ENCODE results near the gene ROR2. TPM values are rescaled to one million over a fixed set of nuclear protein-coding genes. Genes with fewer than 3 reads are reported as not detected.

The ROR2 gene
- total RNA-seq, 1 experiment from 2014 or later: 0.68 TPM

DNA sequence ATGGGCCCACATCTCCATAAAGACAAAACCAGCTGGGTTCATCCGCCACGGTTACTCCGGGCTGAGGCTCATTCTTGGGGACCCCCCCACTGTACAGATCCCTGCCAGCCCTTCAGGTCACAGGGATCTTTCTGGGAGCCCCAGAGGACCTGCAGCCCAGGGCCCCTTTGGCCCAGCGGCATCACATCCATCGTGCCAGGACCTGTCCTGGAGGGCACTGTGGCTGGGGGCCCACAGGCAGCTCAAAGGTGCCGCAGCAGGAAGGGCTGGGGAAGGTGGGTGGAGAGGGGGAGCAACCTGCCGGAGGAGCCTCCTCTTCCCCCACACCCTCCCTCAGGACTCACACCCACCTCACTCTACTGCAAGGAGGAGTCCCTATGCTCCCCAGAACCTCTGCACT is 252.8 kb downstream of the ROR2 start:
- Histone ChIP-seq H3K4me1 (no peaks in the 10 kb centered on the region), H3K4me3 (ENCODE audit: low read depth, low read length) (no peak overlapping the region), H3K36me3 (ENCODE audit: control insufficient read depth, insufficient read depth, low read length) (no peaks in the 10 kb centered on the region), H3K9me3 (no peaks in the 10 kb centered on the region), H3K27me3 (replicated peaks; ENCODE audit: control insufficient read depth, insufficient read depth, low read length) (no peaks in the 10 kb centered on the region)
- Mint-ChIP-seq H3K36me3 (ENCODE audit: insufficient read depth, unreplicated experiment) (no peaks in the 10 kb centered on the region), H3K9me3 (ENCODE audit: unreplicated experiment) (no peaks in the 10 kb centered on the region), H3K27me3 (ENCODE audit: insufficient read depth, unreplicated experiment) (no peaks in the 10 kb centered on the region), H3K4me1 (ENCODE audit: low read depth, unreplicated experiment) (peaks cover 14% of the 10 kb centered on the region), H3K27ac (ENCODE audit: unreplicated experiment) (no peak overlapping the region), H3K4me3 (ENCODE audit: unreplicated experiment) (no peak overlapping the region)
- DNase-seq: no peak
- no TSS peak for BruUV-seq (replicated peaks)
- TF ChIP-seq, protein P1, sequence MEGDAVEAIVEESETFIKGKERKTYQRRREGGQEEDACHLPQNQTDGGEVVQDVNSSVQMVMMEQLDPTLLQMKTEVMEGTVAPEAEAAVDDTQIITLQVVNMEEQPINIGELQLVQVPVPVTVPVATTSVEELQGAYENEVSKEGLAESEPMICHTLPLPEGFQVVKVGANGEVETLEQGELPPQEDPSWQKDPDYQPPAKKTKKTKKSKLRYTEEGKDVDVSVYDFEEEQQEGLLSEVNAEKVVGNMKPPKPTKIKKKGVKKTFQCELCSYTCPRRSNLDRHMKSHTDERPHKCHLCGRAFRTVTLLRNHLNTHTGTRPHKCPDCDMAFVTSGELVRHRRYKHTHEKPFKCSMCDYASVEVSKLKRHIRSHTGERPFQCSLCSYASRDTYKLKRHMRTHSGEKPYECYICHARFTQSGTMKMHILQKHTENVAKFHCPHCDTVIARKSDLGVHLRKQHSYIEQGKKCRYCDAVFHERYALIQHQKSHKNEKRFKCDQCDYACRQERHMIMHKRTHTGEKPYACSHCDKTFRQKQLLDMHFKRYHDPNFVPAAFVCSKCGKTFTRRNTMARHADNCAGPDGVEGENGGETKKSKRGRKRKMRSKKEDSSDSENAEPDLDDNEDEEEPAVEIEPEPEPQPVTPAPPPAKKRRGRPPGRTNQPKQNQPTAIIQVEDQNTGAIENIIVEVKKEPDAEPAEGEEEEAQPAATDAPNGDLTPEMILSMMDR (IDR thresholded peaks at IDR 0.05; ENCODE audit: insufficient read depth in 1 of 2, low read depth in 1 of 2, low read length in 1 of 2, severe bottlenecking in 1 of 2, unreplicated experiment in 1 of 2): no peak
- POLR2A ChIA-PET: no interaction called here
- intact Hi-C loops (cut with micrococcal nuclease; ENCODE audit: unreplicated experiment): no loop called here
- CTCF ChIA-PET: no interaction called here

DNA sequence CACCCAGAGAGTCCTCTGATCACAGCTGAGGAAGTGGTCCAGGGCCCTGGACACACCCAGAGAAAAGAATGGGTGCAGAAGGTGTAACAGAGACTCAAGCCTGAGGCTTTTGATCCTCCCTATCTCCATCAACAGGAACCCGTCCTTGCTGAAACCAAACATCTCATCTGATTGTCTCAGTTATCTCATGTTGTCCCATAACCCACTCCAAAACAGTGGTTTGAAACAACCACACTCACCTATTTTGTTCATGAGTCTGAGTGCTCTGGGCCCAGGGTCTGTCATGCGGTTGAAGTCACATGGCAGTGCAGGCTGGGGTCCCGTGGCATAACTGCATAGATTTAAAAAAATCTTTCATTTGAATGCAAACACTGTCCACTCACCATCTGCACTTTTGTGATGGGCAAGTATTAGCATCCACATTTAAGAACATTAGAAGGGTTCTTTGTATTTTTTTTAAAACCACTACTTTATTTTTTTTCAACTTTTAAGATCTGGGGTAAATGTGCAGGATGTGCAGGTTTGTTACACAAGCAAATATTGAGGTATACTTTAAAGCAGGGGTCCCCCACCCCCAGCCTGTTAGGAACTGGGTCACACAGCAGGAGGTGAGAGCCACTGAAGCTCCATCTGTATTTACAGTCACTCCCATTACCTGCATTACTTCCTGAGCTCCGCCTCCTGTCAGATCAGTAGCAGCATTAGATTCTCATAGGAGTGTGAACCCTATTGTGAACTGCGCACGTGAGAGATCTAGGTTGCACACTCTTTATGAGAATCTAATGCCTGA is 255.8 kb downstream of the ROR2 start:
- Histone ChIP-seq H3K9me3 (no peaks in the 10 kb centered on the region), H3K4me1 (no peaks in the 10 kb centered on the region), H3K27me3 (replicated peaks; ENCODE audit: control insufficient read depth, insufficient read depth, low read length) (no peaks in the 10 kb centered on the region), H3K36me3 (ENCODE audit: control insufficient read depth, insufficient read depth, low read length) (no peaks in the 10 kb centered on the region), H3K4me3 (ENCODE audit: low read depth, low read length) (no peak overlapping the region)
- ChIA-PET CTCF (no interaction called here), POLR2A (no interaction called here)
- TF ChIP-seq, protein P1 (IDR thresholded peaks at IDR 0.05; ENCODE audit: insufficient read depth in 1 of 2, low read depth in 1 of 2, low read length in 1 of 2, severe bottlenecking in 1 of 2, unreplicated experiment in 1 of 2): no peak
- Mint-ChIP-seq H3K27ac (ENCODE audit: unreplicated experiment) (no peak overlapping the region), H3K36me3 (ENCODE audit: insufficient read depth, unreplicated experiment) (no peaks in the 10 kb centered on the region), H3K4me1 (ENCODE audit: low read depth, unreplicated experiment) (peaks cover 14% of the 10 kb centered on the region), H3K27me3 (ENCODE audit: insufficient read depth, unreplicated experiment) (no peaks in the 10 kb centered on the region), H3K9me3 (ENCODE audit: unreplicated experiment) (no peaks in the 10 kb centered on the region), H3K4me3 (ENCODE audit: unreplicated experiment) (no peak overlapping the region)
- no peak for DNase-seq
- intact Hi-C loops (cut with micrococcal nuclease; ENCODE audit: unreplicated experiment): no loop called here
- BruUV-seq (replicated peaks): no TSS peak

DNA sequence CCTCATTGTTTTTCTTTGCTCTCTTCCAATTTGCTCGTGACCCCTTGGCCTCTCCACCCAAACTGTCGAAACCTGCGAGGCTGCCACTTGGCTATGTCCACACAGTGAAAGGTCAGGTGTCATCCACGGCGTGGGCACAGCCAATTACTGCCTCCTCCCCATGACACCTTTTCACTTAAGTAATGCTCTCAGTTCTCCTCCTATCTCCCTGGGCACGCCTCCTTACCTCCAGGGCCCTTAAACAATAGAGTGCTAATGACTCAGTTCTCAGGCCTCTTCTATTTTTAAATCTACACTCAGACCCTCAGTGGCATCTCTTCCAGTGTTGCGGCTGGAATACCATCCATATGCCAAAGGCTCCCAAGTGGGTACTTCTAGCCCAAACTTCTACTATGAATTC is 256.8 kb downstream of the ROR2 start:
- TF ChIP-seq, protein P1 (IDR thresholded peaks at IDR 0.05; ENCODE audit: insufficient read depth in 1 of 2, low read depth in 1 of 2, low read length in 1 of 2, severe bottlenecking in 1 of 2, unreplicated experiment in 1 of 2): no peak
- no peaks in the 10 kb centered on the region for H3K36me3 ChIP-seq (ENCODE audit: control insufficient read depth, insufficient read depth, low read length)
- no peak overlapping the region for H3K4me3 ChIP-seq (ENCODE audit: low read depth, low read length)
- H3K4me3 Mint-ChIP-seq (ENCODE audit: unreplicated experiment): no peak overlapping the region
- POLR2A ChIA-PET: no interaction called here
- CTCF ChIA-PET: no interaction called here
- no peaks in the 10 kb centered on the region for H3K4me1 ChIP-seq
- no TSS peak for BruUV-seq (replicated peaks)
- H3K4me1 Mint-ChIP-seq (ENCODE audit: low read depth, unreplicated experiment): peaks cover 14% of the 10 kb centered on the region
- H3K27me3 Mint-ChIP-seq (ENCODE audit: insufficient read depth, unreplicated experiment): no peaks in the 10 kb centered on the region
- no peak overlapping the region for H3K27ac Mint-ChIP-seq (ENCODE audit: unreplicated experiment)
- H3K27me3 ChIP-seq (replicated peaks; ENCODE audit: control insufficient read depth, insufficient read depth, low read length): no peaks in the 10 kb centered on the region
- intact Hi-C loops (cut with micrococcal nuclease; ENCODE audit: unreplicated experiment): no loop called here
- no peaks in the 10 kb centered on the region for H3K36me3 Mint-ChIP-seq (ENCODE audit: insufficient read depth, unreplicated experiment)
- no peaks in the 10 kb centered on the region for H3K9me3 Mint-ChIP-seq (ENCODE audit: unreplicated experiment)
- no peak for DNase-seq
- no peaks in the 10 kb centered on the region for H3K9me3 ChIP-seq
